Subcutaneous abdominal adipose tissue (tissue), 5 donors: ENCODE data around the gene PLCL2.

Source experiments
- H3K27ac ChIP-seq: one replicate; pipeline ENCODE4 v1.7.0; 2013; ENCODE audit warnings: low read depth, mild to moderate bottlenecking, inconsistent platforms, low read length, moderate library complexity
- H3K27me3 ChIP-seq, 5 donors: one replicate each; pipeline ENCODE4 v1.7.0; 2013; ENCODE audit warnings: low read length in 5 of 5, inconsistent platforms in 1 of 5; ENCODE audit not compliant: control insufficient read depth in 5 of 5, insufficient read depth in 4 of 5
- H3K36me3 ChIP-seq, 5 donors: one replicate each; pipeline ENCODE4 v1.7.0; 2013; ENCODE audit warnings: low read length in 5 of 5; ENCODE audit not compliant: control insufficient read depth in 5 of 5, insufficient read depth in 5 of 5
- H3K4me1 ChIP-seq, 5 donors: one replicate each; pipeline ENCODE4 v1.7.0; 2013; ENCODE audit warnings: low read length in 5 of 5, mild to moderate bottlenecking in 3 of 5, moderate library complexity in 1 of 5; ENCODE audit not compliant: control insufficient read depth in 5 of 5, insufficient read depth in 5 of 5
- H3K4me3 ChIP-seq, 5 donors: one replicate each; pipeline ENCODE4 v1.7.0; 2013; ENCODE audit warnings: low read length in 5 of 5, low read depth in 1 of 5
- H3K9ac ChIP-seq, 5 donors: one replicate each; pipeline ENCODE4 v1.7.0; 2013; ENCODE audit warnings: low read length in 5 of 5, mild to moderate bottlenecking in 4 of 5, moderate library complexity in 3 of 5
- H3K9me3 ChIP-seq, 5 donors: one replicate each; pipeline ENCODE4 v1.7.0; 2013; ENCODE audit warnings: low read length in 5 of 5; ENCODE audit not compliant: control insufficient read depth in 5 of 5
- donor health status: healthy.
- donor health status: healthy.
- donor health status: healthy.
- donor health status: healthy.
- donor health status: healthy.

Gene PLCL2

DNA sequence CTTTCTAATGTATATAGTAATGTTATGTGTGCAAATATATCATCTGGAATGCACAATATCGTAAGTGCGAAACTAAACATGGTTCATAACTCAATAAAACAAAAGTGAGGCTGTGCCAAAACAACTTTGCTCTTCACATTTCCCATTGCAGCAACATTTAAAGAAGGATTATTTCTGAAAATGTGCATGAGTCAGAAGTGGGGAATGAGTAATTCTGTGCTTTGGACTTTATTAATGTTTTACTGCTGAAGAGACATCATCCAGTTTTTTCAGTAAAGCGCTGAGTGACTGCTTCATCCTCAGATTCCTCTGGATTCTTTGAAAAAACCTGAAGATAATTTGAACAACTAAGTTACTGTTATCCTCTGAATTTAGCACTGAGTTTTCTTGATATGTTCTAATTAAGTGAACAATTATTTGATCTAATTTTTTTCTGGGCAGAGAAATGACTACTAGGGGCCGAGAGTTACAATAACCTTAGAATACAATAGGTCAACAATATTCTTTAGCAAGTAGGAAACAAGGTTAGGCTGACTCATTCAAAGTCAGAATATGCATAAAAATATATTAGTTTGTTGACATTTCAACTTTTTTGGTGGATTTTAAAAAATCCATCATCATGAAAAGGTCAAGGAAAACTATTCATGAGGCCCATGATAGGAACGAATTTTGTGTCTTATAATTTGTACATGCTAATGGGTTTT is 20.0 kb upstream of the PLCL2 start:
- no peak overlapping the region for H3K27ac ChIP-seq
- no peak overlapping the region for H3K4me3 ChIP-seq
- no peaks in the 10 kb centered on the region for H3K9me3 ChIP-seq
- H3K4me1 ChIP-seq, result no peaks in the 10 kb centered on the region
- no peaks in the 10 kb centered on the region for H3K36me3 ChIP-seq
- H3K9ac ChIP-seq, result no peak overlapping the region
- no peaks in the 10 kb centered on the region for H3K27me3 ChIP-seq

DNA sequence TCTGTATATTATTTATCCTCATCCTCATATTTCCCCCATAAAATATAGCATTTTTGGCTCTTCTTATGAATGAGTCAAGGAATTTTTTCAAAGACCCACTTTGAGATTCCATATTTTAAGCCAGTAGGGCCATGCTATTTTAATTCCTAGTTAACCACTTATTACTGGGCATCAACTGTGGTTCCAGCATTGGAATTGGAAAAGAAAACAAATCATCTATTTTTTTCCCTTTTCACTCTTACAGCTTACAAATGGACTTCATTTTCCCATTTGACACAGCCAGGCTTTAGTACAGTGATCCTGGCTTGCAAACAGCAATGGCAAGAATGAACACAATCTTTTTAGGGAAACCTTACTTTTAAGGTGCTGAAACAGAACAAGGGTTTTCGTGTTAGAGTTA is 19.4 kb upstream of the PLCL2 start:
- Histone ChIP-seq H3K9ac (no peak overlapping the region), H3K4me1 (no peaks in the 10 kb centered on the region), H3K36me3 (no peaks in the 10 kb centered on the region), H3K9me3 (no peaks in the 10 kb centered on the region), H3K27me3 (no peaks in the 10 kb centered on the region), H3K4me3 (no peak overlapping the region), H3K27ac (no peak overlapping the region)

DNA sequence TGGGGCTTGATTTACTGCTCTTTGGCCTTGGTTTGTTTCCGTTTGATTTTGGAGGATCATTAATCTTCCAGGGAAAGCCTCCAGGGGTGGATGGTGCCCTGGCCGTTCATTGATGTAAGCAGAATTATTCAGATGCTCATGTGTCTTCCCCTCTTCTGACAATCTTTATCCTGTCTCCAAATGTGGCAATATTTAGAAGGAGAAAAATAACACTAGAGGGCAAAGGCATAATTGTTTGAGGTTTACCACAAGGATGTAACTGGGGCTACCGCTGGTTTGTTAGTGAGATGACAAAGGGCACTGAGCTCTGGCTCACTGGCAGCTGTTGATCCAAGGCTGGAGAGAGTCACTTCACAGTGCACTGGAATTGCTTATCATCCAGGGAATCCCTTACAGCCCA is 18.2 kb upstream of the PLCL2 start:
- H3K4me3 ChIP-seq, result no peak overlapping the region
- no peaks in the 10 kb centered on the region for H3K36me3 ChIP-seq
- H3K4me1 ChIP-seq, result no peaks in the 10 kb centered on the region
- no peaks in the 10 kb centered on the region for H3K27me3 ChIP-seq
- H3K27ac ChIP-seq, result no peak overlapping the region
- no peak overlapping the region for H3K9ac ChIP-seq
- no peaks in the 10 kb centered on the region for H3K9me3 ChIP-seq

DNA sequence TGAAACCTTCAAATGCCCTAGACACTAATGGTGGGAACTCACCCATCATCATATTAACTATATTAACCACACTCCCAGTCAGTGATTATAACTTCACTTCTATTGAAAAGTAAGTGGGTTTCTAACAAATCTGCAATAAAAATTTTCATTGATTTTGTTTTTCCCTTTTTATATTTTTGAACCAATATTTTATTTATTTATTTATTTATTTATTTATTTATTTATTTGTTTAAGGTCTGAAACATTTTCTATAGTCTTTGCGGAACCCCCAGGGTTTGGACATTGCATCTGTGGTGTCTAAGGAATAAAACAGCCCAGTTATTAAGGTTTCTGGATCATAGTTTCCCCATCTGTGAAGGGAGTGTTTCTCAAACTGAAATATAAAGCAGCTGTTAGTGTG is 16.2 kb upstream of the PLCL2 start:
- H3K27me3 ChIP-seq, result no peaks in the 10 kb centered on the region
- H3K4me1 ChIP-seq, result no peaks in the 10 kb centered on the region
- no peak overlapping the region for H3K27ac ChIP-seq
- no peak overlapping the region for H3K9ac ChIP-seq
- H3K9me3 ChIP-seq, result no peaks in the 10 kb centered on the region
- no peaks in the 10 kb centered on the region for H3K36me3 ChIP-seq
- H3K4me3 ChIP-seq, result no peak overlapping the region

DNA sequence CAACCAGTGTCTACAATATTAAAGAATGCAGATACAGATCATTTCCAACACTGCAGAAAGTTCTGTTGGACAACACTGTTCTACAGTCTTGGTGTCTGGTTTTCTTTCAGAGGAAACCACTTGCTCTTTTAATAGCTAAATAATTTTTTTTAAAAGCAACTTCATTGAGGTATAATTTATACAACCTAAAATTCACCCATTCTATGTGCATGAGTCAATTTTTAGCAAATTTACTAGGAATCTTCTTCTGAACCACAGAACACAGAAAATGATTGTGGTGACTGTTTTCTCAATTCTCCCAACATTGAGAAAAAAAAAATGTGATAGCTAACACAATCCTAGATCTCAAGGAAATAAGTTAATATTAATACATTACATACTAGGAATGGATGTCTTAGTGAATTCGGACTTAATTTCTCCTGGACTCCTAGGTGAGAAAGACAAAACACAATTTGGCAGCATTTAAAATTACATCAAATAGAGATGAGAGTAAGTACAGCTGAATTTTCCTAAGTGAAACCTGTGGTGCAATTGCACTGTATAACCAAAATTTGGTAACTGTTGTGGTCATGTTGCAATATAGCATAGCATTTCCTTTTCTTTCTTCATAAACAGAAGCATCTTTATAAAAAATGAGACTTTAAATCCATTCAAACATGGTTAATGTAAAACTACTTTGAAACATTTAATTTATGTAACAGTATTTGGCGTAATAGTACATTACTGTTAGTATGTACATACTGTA is 15.3 kb upstream of the PLCL2 start:
- H3K27ac ChIP-seq, result no peak overlapping the region

DNA sequence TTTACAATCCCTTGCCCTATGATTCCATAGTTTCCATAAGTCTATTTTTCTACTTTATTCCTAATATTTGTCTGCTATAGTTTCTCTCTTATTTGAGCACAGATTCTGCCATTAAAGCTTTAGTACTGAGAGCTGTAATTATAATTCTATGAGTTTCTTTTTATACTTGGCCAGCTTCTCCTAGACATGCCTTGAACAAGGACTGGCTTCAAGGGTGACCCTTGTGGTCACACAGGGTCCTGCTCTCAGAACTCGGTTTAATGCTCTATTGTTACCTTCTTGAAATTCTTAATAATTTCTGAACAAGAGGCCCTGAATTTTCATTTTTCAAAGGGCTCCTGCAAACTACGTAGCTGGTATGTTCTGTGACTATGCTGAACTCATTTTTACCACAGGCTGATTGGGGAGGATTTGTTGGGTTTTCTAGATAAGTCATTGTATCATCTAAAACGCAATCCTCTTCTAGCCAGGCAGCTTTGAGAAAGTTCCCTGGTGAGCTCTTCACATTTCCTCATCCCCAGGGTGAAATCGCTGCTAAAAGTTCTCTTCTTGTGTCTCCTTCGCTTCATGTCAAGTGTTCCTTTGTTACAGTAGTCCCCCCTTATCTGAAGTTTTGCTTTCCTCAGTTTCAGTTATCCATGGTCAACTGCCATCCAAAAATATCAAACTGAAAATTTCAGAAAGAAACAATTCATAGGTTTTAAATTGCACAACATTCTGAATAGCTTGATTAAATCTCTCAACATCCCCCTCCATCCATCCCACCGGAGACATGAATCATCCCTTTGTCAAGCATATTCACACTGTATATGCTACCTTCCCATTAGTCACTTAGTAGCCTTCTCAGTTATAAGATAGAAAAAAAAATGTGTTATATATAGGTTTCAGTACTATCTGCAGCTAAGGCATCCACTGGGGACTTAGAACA is 12.6 kb upstream of the PLCL2 start:
- Histone ChIP-seq H3K27ac (no peak overlapping the region), H3K9ac (no peak overlapping the region), H3K36me3 (no peaks in the 10 kb centered on the region), H3K9me3 (no peaks in the 10 kb centered on the region), H3K27me3 (no peaks in the 10 kb centered on the region), H3K4me1 (no peaks in the 10 kb centered on the region), H3K4me3 (no peak overlapping the region)

More for the DNA sequence above, 15.3 kb upstream of the PLCL2 start:
- H3K4me1 ChIP-seq, result no peaks in the 10 kb centered on the region
- H3K9ac ChIP-seq, result no peak overlapping the region
- H3K36me3 ChIP-seq, result no peaks in the 10 kb centered on the region
- H3K9me3 ChIP-seq, result no peaks in the 10 kb centered on the region
- no peaks in the 10 kb centered on the region for H3K27me3 ChIP-seq
- H3K4me3 ChIP-seq, result no peak overlapping the region

DNA sequence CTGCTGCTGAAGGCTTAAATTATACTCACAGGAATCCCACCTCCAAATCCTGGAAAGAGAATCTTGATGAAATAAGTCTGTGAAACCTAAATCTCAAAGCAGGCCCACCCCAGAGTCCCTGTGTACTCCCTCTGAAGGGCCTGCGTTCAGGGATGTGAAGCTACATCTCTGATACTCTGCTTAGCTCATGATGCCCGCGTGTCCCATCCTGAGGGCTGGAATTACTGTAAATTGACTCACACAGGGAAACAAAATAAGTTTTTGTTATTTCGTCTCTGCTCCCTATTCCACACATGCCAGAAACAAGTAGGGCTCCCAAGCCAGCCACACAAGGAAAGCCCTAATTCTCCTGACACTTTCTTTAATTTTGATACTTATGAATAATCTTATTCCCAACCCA is 10.9 kb upstream of the PLCL2 start:
- H3K27ac ChIP-seq, result no peak overlapping the region
- no peaks in the 10 kb centered on the region for H3K9me3 ChIP-seq
- no peaks in the 10 kb centered on the region for H3K27me3 ChIP-seq
- no peak overlapping the region for H3K9ac ChIP-seq
- no peaks in the 10 kb centered on the region for H3K4me1 ChIP-seq
- no peak overlapping the region for H3K4me3 ChIP-seq
- H3K36me3 ChIP-seq, result no peaks in the 10 kb centered on the region

DNA sequence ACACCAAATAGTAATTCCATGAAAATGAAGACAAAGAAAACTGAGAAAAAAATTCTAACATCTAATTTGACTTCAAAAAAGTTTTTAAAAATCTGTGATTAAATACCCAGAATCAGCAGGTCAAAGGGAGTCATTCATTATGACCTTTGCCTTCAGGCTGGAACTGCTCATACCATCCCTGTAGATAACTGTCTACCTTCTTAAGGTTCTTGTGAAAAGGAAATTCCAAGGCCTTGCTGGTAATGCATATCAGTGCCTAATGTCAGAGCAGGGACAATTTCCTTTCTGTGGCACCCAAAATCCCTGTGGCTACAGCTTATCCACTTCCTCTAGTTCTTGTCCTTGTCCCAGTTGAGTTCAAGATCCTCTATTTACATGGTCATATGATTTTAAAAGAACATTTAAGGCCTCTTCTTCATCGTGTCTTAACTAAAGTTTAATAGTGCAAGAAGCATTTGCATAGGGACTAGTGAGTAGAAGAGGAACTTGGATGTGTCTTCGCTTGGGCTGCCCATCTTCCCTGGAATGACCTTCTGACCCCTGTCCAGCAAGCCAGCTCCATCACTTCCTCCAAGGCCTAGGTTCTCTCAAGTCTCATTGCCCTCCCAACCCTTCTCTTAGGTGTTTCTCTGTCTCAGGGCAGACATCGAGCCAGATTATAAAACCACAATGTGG is 8.7 kb upstream of the PLCL2 start:
- H3K4me3 ChIP-seq, result no peak overlapping the region
- no peaks in the 10 kb centered on the region for H3K27me3 ChIP-seq
- H3K27ac ChIP-seq, result no peak overlapping the region
- no peaks in the 10 kb centered on the region for H3K36me3 ChIP-seq
- peaks cover 0 to 9% (median 6%) of the 10 kb centered on the region in 5 donors for H3K4me1 ChIP-seq
- H3K9me3 ChIP-seq, result no peaks in the 10 kb centered on the region
- no peak overlapping the region for H3K9ac ChIP-seq

DNA sequence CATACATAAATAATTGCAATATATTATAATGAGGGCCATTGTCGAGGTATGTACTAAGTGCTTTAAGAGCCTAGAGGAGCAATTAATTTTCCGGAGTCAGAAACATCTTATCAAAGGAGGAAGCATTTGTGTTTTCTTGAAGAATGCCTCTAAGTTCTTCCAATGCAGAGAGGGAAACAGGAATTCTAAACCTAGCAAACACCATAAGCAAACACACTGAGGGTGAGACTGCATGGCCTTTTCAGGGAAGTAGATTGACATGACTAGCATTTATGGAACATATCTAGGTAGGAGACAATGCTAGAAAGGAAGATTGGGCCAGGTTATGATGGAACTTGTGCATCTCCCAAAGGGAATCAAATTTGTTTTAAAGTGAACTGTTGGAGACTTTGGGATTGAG is 7.2 kb upstream of the PLCL2 start:
- no peaks in the 10 kb centered on the region for H3K27me3 ChIP-seq
- H3K4me3 ChIP-seq, result no peak overlapping the region
- H3K4me1 ChIP-seq, result peaks cover 0 to 24% (median 20%) of the 10 kb centered on the region in 5 donors
- H3K27ac ChIP-seq, result no peak overlapping the region
- no peaks in the 10 kb centered on the region for H3K36me3 ChIP-seq
- H3K9ac ChIP-seq, result no peak overlapping the region
- no peaks in the 10 kb centered on the region for H3K9me3 ChIP-seq
